HL-60/S4 treated with phorbol 12-myristate 13-acetate at 8.2 ng/mL for 4 days and 3 days (cell line): Measurements from ENCODE around the gene CTCF.

Source experiments
- in situ Hi-C: fragments of 300-500 bp; cut with MboI; formaldehyde crosslinking; loops from 2 replicates; pipeline ENCODE4 v1.15.0; 2022; ENCODE audit warnings: low sequenced_read_pairs

CTCF gene

DNA sequence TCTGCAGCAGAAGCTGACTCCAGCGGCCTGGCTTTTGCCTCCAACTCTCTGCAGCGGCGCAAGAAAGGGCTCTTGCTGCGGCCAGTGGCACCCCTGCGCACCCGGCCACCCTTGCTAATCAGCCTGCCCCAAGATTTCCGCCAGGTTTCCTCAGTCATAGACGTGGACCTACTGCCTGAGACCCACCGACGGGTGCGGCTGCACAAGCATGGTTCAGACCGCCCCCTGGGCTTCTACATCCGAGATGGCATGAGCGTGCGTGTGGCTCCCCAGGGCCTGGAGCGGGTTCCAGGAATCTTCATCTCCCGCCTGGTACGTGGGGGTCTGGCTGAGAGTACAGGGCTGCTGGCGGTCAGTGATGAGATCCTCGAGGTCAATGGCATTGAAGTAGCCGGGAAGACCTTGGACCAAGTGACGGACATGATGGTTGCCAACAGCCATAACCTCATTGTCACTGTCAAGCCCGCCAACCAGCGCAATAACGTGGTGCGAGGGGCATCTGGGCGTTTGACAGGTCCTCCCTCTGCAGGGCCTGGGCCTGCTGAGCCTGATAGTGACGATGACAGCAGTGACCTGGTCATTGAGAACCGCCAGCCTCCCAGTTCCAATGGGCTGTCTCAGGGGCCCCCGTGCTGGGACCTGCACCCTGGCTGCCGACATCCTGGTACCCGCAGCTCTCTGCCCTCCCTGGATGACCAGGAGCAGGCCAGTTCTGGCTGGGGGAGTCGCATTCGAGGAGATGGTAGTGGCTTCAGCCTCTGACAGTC lies 99.7 kb downstream of the CTCF start:
- in situ Hi-C loops: no loop called here

- in situ Hi-C loops: no loop called here
Measured at GRCh38 chr16:67662653-67663010, 100.3 kb downstream of the CTCF start.

- in situ Hi-C loops: no loop called here
Measured at GRCh38 chr16:67663151-67663876, 101.0 kb downstream of the CTCF start.

DNA sequence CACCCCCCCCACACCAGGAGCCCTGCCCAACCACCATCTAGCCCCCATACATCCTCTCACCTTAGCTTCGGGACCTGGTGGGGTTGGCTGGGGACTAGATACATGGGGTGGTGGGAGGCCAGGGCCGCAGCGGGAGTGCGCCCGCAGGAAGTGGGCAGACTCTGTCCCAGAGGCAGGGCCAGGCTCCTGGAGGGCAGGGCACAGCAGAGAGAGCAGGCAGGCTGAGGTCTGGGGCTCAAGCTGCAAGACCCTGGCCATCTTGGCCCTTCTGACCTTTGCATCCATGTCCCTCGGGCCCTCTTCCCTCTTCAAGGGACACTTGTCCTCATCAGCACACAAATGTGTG lies 101.5 kb downstream of the CTCF start:
- in situ Hi-C loops: no loop called here

GRCh38 chr16:67664258-67664657 lies 101.9 kb downstream of the CTCF start:
- in situ Hi-C loops: no loop called here

DNA sequence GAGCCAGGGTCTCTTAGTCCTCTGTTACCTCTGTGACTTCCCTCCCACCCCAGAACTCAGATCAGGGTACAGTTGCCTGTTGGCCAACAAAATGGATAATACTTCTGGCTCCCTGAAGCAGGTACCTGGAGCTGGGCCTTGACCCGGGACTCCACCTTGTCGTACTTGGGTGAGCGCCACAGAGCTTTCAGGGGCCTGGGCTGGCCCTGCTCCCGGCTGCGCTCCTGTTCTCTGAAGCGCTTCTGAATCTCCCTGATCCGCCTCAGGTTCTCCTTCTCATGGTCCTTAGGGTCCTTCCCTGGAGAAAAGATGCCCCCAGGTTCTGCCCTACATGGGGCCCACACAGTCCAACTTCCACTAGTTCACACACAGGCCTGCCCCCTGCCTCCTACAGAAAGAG lies 102.5 kb downstream of the CTCF start:
- in situ Hi-C loops: no loop called here

DNA sequence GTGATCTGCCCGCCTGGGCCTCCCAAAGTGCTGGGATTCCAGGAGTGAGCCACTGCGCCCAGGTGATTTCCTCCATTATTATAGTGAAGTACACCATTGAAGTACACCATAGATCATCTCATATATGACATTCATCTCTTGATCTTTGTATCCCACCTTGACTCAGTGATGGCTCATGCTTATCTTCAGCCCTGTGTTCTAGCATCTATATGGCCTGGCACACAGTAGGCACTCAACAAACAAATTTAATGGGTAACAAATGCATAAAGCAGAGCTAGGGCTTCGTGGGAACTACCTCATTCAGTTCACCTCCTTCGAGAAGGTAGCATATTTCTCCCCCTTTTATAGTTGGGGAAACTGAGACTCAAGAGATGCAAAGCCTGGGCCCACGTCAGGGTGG lies 103.3 kb downstream of the CTCF start:
- in situ Hi-C loops: no loop called here

DNA sequence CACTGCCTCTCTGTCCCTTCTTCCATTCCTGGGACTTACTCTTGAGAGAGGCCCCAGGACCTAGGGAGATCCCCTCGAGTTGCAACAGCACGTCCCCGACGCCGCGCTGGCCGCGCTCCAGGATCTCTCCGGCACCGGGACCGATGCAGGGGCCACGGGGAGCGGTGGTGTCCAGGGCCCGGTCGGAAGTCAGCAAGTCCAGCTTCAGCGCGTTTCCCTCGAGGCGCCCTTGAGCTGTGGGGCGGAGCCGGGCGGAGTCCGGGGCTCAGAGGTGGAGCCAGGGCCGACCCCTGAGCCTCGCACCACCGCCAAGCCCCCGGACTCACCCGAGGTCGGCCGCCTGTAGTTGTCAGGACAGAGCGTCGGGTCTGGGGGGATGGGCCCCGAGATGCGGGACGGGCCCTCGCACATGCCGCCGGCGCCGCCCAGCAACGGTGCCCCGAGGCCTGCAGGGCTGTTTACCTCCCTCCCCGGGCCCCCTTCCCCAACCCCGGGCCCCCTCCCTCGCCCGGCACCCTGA lies 103.8 kb downstream of the CTCF start:
- in situ Hi-C loops: no loop called here

DNA sequence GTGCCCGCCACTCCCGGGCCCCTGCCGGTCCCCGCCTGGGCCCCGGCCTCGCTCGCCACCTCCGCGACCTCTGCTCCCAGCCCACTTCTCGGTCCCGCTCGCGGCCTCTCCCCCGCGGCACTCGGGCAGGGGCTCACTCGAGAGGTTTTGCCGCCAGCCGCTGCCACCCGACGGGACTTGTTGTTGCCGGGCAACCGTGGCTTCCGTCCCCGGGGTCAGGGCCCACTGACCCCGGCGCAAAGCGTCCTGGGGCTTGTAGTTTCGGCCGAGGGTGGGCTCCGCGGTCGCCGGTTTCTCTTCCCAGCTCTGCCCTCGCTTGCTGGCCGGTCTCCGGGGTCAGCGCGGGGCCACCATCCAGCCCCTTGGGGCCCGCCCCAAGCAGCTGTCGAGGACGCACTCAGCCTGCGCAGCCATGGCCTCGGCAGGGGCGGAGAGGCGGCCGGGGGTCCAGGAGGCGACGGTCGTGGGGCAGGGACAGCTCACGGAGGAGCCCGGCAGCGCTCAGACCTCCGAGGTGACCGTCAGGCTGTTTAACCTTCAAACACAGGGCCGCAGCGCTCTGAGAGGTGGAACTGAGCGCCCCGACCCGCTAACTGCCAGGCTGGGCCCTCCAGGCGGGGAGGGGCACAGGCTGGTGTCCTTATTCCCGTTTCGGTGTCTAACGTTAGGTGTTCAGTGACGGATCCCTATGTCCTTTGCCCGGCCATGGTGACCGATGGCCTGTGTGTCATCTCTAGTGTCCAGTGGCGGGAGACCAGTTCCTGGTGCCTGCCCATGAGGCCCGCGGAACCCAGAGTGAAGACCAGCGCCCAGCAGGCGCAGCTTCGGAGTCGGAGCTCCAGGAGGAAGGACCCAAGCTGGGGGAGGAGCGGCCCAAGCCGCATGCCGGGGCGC lies 104.5 kb downstream of the CTCF start, which contains the start of the genes C16orf86 and ENKD1:
Gene C16orf86, plus strand, starts transcription at position 256 of the 894 bp plus-strand sequence. Its CDS starts 157 bp downstream, at position 413.
Gene ENKD1, minus strand, starts transcription at position 192 of the 894 bp plus-strand sequence. CDS start 308 bp downstream, outside the sequence.
- in situ Hi-C loops: no loop called here

- in situ Hi-C loops: no loop called here
Measured at GRCh38 chr16:67667453-67667816, 105.1 kb downstream of the CTCF start.

DNA sequence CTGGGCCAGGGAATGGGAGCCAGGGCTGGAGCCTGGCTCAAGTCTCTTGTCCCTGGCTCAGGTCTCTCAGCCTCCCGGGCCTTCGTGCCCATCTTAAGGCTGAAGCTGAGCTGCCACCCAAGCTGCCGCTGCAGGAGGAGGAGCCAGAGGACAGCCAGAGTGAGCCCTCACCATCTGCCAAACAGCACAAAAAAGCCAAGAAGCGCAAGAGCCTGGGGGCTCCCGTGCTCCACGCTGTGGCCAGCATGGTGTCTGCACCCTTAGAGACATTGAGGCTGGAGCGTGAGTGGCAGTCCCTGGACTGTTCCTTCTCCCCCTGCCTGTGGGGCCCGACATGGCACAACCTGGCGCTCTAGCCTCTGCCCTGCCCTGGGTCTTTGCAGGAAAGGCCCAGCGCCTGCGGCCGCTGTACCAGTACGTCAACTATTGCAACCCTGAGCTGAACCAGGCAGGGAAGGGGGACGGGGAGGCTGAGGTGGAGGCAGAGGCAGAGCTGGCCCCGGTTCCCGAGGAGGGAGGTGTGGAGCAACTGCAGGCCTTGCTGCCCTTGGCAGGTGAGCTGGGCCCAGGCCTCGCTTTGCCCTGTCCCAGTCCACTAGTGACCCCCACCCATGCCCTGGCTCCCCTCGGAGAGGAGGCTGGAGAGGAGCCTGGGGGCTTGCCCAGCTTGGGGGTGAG lies 105.6 kb downstream of the CTCF start:
- in situ Hi-C loops: no loop called here

DNA sequence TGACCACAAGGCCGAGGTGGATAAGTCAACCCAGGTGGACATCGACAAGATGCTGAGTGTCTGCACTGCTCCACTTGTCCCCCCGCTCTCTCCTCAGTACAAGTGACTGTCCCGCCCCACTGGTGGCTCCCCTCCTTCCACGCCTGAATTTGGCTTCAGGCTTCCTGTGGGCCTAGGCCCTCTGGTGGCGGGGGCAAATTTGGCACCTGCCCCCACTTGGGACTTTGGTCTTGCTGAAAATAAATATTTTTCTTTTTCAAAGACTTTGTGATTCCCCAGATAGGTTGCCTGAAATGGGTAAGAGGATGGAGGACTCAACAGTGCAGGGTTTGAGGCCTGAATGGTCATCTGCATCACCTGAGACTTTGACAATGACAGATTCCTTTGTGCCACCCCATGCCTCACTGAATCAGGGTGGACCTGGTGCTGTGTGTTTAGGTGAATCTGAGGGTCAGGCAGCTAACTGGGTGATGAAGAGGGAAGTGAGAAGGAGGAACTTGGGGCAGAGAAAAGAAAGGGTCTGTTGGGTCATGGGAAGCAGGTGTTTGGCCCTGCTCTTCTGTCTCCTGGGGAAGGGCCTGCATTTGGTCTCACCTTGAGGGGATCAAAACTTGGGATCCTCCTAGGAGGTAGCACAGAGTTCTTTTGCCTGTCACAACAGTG lies 106.3 kb downstream of the CTCF start:
- in situ Hi-C loops: no loop called here

DNA sequence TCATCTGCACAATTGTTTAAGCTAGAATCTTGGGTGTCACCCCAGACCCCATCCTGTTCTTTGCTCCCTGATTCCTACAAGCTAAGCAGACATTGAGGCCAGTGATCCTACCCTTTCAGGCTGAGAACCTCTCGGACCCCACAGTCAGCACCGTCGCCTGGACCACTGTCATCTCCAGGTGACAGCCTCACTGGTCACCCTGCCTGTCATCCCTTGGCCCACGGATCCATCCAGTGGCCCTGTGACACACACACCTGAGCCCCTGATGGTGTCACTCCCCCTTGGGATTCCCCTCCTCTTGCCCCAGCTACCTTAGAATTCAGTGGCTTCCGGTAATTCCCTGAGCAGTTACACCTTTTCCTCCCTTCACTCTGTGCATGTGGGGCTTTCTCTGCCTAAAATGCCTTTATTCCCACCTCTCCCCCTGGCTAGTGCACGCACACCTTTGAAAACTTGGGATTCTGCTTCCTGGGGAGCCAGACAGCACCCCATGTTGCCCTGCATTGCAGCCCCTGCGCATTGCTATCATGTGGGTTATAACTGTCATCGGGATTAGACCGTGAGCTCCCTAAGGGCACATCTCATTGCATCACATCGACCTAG lies 107.3 kb downstream of the CTCF start:
- in situ Hi-C loops: no loop called here

GRCh38 chr16:67672306-67672705 lies 110.0 kb downstream of the CTCF start:
- in situ Hi-C loops: no loop called here

DNA sequence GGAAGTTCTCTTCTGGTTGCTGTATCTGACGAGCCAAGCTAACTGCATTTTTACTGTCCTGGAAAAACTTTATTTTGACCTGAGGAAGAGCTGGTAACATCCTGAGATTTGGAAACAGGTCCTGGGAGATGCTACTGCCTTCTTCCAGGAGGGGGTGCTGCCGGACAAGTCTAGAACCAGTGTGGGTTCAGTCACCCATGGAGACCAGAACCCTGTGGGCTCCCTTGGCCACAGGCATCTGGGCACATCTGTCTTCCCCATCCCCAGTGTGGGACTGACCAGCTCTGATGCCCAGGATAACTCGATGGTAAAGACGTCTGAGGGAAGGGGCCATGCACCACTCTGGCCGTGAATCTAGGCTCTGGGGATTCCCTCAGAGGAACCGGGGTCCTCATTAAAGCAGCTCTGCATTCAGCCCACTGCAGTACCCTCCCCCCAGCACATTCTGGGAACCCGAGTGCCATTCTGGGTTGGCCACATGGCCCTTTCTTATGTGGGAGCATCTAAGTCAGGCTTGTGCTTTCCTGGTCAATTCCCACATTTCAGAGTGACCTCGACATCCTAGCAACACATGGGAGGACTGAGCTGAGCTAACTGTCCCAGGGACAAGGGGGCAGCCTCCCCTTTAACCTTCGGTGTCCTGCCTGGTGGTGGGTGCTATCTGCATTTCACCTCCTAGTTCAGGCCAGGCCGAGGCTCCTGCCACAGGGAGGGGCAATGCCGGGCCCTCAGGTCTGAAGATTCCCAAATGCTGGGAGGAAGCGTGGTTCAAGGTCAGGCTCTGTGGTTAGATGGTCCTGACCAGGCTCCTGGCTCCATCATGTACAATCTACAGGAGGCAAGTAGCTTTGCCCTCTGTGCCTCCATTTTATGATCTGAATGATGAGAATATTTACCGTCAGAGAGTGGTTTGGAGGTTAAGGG lies 110.7 kb downstream of the CTCF start:
- in situ Hi-C loops: no loop called here

DNA sequence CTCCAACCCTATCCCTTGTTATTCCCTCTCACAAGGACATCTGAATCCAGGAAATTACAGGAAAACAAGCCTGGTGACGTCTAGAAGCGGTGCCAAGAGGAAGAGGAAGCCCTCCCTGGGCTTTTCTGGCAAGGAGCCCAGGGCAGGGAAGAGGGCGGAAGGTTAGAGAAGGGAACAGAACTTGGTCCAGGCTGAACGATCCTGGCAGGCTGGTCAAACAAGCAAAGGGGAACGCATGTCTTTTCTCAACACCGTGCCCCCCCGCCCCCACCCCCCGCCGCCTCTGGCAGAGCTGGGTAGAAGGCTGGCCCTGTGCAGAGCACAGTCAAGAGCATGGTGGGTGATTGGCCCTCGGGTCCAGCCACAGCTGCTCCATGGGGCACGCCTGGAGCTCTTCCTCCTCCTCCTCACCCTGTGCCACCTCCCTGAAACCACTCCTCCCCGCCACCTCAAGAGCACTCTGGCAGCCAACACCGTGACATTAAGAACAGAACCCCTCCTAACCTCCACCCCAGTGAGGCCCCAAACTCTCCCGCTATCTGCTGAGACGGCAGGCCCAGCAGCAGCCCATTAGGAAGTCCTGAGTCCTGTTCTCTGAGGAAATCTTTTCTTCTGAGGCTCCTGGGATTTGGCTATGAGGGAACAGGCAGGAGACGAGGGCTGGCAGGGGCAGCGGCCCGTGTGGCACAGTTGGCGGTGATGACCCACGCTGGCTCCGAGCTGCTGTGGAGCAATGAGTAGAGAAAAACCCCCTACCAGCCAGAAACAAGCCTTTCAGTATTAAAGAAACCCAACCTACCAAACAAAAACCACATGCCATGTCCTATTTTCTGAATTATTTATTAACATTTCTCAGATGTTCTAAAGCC lies 111.6 kb downstream of the CTCF start:
- in situ Hi-C loops: no loop called here

GRCh38 chr16:67674851-67675578 lies 112.7 kb downstream of the CTCF start:
- in situ Hi-C loops: no loop called here
